GM21515 (cell line): ENCODE data around the gene PNMA6E.
"Not testable (repeated sequence)": the region's sequence is repeated elsewhere in the genome, so short reads cannot be mapped to it uniquely, and the experiment has no call there.

Source experiments
- ATAC-seq: cut with Tn5 transposase; IDR thresholded peaks from one replicate; pipeline ENCODE4 v1.9.1; 2021; ENCODE audit not compliant: unreplicated experiment

Gene PNMA6E

DNA sequence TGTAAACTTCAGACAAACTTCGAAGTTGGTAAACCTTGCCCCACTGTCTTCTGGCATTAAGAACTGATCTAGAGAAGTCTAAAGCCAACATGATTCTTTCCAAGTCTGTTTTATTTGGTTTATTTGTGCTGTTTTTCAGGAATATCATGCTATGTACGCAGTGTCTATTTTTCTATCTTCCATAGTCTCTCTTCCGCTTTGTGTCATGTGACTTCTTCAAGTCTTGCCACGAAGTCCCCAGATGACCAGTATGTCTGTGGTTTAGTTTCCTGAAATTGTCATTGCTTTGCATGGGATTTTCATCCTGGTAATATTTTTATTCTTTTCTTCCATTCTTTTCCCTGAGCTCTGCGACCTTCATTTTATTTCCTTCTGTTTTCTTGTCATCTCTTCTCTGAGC lies 15.1 kb downstream of the PNMA6E start:
- ATAC-seq = no peak

DNA sequence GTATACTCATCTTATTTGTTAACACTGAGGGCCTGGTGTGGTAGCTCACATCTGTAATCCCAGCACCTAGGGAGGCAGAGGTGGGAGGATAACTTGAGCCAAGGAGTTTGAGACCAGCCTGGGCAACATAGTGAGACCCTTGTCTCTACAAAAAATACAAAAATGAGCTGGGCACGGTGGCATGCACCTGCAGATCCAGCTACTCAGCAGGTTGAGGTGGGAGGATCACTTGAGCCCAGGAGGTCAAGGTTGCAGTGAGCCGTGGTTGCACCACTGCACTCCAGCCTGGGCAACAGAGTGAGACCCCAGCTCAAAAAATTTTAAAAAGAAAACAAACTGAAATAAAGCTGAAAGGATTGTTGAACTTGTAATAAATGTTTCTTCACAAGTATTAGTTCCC lies 16.2 kb downstream of the PNMA6E start:
- ATAC-seq = not testable (repeated sequence)

DNA sequence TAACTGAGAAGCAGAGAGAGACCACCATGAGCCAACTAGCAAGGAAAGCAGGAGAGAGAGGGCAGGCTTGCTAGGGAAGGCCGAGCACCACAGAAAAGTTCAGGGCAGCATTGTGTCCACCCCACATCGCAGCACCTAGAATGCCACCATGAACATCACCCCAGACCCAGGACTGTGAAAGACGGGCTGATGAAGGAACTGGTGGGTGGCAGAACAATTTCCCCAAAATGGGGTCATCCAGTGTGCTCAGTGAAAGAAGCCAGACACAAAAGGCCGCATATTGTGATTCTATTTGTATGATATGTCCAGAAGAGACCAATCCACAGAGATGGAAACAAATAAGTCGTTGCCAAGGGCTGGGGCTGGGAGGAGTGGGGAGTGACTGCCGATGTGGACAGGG lies 16.8 kb downstream of the PNMA6E start:
- ATAC-seq = no peak

DNA sequence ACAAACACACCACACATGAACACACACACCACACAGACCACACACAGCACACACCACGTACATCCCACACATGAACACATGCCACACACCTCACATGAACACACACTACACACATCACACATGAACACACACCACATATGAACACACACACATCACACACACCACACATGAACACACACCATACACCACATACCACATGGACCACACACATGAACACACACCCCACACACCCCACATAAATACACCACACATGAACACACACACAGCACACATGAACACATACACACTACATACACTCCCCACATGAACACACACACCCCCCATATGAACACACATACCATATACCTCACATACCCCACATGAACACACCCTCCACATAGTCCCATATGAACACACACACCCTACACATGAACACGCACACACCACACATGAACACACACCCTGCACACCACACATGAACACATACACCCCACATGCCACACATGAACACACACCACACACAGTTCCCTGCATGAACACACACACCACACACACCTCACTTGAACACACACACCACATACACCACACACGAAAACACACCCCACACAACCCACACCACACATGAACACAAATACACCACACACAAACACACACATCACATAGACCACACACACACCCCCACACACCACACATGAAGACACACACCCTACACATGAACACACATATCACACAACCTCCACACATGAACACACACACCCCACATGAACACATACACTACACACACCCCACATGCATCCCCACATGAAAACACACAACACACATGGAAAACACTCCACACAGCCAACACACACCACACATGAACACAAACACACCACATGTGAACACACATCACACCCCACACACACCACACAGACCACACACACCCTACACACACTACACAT lies 18.3 kb downstream of the PNMA6E start:
- no peak for ATAC-seq

DNA sequence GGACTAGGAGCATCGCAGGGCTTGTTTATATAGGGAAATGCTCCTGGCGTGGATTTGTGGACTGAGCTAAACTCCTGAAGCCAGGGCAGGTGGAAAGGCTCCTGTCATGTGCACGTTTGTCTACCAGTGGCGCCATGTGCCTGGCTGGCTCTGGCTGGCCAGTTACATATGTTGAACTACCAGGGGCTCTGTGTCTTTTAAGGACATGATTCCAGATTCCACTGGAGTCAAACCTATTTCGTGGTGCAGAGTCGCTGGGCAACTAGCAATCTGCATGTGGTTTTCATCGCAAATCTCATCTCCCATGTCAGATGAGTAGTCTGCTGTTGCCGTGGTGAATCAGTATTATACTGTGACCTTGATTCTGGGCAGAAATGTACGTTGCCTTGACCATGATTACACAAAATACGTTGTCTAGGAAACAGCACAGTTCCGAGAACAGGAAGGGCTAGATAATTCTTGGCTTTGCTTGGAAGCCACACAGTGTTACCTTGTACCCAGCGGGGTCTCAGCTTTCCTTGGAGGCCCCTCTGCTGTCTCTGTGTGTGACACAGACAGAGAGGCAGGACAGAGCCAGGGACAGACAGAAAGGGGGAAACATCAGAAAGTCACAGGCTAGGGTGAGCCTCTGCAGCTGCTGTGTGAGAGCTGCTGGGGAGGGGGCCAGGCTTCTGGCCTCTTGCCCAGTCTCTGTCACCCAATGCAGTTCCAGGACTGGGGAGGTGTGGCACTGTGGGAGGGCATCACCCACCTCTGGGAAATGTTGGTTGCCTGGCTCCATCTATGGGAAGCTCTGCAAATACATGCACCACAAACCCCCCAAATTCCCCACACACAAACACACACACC lies 19.2 kb downstream of the PNMA6E start:
- ATAC-seq = no peak

DNA sequence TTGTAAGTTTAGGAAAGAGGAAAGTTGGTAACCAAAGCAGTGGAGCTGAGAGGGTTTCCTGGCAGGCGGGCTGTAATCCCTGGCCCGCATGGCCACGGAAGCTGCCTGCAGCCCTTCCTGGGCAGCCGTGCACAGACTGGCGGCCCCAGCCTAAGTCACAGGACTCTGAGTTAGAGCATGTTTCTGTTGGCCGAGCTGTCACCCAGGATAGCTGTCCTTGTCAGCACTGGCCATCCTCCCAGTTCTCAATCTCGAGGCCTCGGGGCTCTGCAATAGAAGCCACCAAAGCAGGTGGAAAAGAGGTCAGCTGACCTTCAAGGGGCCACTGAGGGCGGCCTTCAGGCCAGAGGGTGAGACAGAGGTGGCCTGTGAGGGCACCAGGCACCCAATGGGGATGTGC lies 20.5 kb downstream of the PNMA6E start:
- no peak for ATAC-seq

DNA sequence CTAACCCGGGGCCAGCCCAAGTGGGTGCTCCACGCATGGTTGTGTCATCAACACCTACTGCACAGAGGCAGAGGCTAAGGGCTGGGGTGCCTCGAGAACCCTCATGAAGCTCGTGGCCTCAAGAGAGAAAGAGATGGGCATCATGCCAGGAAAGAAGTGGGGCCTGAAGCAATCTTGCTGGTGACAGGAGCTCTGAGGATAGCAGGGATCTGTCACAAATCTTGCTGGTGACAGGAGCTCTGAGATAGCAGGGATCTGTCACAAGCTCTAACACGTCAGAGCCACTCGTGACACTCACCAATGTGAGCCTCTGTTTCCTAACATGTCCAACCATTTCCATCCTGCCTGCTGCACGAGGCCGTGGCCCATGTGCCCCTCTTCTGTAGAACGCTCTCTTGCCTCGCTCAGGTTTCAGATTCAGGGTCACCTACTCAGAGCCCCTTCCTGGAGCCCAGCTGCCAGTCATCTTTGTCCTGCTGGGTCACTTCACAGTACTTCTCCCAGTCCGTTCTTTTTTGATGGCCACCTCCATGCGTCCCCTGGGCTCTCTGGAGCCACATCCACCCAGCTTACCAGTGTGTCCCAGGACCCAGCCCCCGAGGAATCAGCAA lies 21.1 kb downstream of the PNMA6E start:
- no peak for ATAC-seq

DNA sequence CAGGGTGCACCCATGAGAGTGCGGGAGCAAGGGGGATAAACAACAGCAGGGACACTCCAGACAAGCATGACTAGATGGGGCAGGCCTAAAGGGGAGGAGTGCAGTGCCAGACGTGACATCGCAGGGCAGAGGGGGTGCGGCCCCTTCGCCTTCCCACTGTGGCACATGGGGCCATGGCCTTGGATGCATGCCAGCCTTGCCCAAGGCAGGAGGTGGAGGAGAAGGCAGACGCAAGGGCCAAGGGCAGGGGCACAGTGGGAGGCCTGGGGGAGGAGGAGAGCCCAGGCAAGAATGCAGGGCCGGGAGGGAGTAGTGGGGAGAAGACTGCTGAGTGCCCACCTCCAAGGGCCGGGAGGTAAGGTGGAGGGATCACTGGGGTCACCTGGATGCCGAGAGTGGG lies 21.6 kb downstream of the PNMA6E start:
- ATAC-seq = no peak

DNA sequence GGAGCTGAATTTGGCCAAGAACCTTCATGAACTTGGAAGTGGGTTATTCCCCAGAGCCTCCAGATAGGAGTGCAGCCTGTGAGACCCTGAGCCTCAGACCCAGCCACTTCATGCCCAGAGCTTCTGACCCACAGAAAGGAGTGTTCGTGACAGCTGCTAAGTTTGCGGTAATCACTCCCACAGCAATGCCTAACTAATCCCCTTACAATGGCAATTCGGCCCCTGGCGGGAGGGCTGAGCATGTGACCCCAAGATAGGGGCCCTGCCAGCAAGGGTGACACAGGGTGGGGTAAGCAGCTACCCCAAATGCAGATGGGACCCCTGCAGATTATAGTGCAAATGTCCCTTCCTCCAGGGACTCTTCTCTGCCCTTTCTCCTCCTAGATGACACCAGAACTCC lies 22.5 kb downstream of the PNMA6E start:
- ATAC-seq = no peak

DNA sequence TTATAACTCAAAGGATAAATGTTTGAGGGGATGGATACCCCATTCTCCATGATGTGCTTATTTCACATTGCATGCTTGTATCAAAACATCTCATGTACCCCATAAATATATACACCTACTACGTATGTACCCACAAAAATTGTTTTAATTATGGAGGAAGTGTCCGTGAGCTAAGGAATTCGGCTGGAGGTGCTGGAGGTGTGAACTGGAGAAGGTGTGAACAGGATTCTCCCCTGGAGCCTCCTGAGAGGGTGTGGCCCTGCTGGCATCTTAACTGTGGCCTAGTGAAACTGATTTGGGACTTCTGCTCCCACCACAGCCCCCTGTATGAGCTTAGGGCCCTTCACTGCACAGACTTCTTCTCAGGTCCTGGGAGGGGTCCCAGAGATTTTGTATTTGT lies 23.4 kb downstream of the PNMA6E start:
- no peak for ATAC-seq

DNA sequence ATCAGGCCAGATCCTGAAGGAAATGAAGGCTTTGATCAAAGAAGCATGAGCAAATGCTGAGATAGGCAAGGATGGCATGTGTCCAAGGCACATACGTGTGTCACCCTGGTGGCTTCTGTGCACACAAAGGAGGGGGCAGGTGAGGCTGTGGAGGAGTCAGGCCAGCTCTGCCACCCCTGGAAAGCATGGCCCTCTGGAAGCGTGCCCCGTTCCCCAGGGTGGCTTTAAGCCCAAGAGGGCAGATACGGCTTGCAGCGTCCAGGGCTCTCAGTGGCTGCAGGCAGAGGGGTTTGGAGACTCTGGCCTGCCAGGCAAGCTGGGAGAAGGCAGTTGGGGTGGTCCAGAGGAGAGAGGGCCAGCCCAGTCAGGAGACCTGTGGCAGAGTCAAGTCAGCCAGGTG lies 25.6 kb downstream of the PNMA6E start:
- ATAC-seq = no peak

DNA sequence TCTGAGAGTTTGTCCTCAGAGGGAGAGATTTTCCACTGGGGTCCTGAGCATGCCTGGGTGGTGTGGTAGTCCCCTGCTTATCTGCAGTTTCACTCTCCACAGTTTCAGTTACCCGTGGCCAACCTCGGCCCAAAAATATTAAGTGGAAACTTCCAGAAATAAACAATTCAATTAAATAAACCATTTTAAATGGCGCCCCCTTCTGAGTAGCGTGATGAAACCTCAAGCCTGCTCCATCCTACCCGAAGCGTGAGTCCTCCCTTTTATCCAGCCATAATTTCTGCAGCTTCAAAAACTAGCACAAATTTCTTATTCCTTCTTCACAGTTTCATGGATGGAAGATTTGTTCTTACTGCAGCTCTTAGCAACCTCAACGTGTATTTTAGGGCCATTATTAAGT lies 26.7 kb downstream of the PNMA6E start:
- ATAC-seq = no peak

DNA sequence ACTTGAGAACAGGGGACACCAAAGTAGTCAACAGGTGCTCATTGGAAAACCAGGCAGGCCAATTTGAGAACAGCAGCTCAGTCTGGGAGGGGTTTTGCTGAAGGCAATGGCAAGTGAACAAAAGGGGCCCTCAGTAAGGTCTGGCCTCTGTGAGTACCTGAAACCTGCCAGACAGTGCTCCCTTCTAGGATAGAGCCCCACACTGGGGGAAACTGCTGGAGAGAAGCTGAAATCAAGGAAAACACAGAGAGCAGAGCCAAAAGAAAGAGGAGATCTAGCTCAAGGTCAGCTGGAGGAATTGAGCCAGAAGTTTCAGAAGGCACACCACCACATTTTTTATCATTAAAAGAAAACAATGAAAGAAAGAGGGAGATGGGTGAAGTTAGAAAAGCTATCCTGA lies 28.2 kb downstream of the PNMA6E start:
- no peak for ATAC-seq

DNA sequence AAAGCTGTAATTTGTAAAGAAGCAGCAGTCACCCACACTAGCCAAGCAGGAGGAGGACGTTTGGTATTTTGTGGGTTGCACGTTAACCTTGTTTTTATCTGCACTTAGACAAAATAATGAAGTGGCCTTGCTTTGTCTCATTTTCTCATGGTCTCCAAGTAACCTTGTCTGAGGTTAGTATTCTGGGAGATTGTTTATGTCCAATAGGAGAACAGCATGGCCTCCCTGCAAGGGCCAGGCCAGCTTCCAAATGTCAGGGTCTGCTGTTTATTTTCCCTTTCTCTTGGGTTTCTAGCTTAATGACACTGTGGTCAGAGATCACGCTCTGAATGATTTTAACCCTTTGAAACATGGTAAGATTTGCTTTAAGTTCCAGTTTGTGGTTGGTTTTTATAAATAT lies 29.9 kb downstream of the PNMA6E start:
- ATAC-seq = no peak

DNA sequence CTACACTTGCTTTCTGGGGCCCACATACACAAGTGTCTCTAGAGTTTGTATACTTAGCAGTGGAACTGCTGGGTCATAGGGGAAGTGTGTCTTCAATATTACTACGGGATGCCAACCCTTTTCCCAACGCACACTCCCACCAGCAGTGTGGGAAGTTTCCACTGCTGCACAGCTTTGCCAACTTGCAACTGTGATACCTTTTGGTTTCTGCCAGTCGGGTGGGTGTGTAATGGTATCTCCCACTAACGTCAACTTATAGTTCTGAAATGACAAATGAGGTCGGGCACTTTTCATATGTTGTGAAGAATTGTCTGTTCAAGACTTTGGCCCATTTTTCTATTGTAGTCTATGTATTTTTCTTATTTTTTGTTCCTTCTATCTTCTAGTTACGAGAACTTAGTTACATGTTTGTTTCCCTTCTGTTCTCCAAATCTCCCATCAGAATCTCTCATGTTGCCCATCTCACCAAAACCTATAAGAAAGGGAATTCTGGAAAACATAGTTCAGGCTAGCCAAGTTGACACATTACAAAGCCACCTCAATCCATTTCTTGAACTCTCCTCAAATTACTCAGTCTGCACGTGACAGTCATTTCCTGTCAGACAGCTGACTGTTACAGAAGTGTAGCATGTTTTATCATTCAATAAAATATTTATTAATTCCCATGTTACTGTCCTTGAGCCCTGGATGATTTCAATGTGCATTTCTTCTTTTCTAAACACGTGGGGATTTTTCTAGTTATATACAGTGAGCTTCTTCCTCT lies 30.7 kb downstream of the PNMA6E start:
- no peak for ATAC-seq

DNA sequence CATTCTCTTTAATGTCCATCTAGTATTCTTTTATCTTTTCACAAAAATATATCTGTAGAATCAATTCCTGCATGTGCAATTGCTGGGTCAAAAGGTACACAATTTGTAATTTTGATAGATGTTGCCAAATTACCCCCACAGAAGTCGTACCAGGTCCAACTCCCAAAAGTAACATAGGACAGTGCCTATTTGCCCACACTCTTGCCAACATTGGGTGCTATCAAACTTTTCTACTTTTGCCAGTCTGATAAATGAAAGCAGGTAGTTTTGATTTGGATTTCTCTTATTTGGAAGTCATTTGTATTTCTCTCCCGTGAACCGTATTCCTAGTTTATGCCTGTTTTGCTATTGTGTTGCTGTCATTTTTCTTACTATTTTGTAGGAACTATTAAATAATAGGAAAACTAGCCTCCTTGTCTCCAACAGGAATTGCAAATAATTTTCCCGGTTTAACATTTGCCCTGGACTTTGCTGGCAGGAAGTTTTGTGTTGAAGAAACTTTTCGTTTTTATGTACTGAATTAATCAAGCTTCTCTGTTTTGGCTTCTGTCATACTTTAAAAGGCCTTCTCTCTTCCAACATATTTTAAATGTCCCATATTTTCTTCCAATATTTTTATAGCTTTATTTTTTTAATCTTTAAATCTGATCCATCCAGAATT lies 34.1 kb downstream of the PNMA6E start:
- ATAC-seq = no peak

DNA sequence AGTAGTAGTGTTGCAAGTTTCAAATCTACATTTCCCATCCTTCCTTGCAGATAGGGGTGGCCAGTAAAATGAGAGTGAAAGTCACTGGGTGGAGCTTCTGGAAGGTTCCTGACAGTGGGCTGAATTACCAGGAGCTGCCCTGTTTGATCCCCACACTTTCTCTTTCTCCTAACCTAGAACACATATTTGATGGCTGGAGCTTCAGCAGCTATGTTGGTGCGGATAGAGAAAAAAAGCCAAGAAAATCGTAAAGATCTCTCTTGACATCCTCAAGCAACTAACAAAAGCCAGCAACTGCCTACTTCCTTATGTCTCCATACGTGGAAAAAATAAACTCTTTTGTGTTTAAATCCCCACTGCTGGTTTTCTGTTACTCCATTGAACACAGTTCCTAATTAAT lies 35.0 kb downstream of the PNMA6E start:
- ATAC-seq = no peak

DNA sequence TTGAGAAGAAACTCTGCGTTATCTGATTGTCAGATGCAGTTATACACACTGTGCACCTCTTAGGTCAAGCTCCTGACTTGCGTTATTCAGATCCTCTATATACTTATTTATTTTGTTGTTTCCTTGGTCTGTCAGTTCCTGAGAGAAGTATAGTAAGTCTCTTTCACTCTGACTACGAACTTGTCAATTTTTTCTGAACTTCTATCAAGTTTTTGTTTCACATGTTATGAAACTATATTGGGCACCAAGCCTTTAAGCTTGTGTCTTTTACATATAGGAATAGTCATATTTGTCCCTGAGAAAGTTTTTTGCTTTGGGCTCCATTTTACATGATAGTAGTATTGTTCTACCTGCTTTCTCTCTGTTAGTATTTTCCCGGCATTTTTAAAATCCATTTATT lies 35.5 kb downstream of the PNMA6E start:
- no peak for ATAC-seq

DNA sequence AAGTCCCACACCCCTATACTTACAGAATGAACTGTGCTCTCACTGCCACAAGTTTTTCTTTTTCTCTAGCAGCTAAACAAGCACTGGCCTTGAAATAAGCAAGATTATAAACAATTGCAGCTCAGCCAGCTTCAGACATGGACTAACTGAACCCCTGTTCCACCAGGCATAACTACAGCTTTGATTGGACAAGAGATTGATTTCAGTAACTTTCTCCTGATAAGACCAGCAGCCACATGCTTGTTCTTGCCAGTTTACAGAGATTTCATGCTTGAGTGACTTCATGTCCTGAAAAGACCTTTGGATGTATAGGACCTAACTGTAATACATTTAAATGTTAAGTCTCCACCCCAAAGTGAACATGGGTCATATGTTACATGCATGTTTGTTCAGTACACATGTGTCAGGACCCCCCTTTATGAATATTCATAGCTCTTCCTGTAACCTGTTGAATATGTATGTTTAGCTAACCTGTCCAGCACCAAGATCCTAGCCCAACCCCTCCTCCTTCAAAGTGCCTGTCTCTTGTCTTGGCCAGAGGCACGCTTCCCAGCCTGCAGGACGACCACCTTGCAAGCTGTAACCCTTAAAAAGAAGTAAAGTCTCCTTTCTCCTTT lies 39.3 kb downstream of the PNMA6E start:
- no peak for ATAC-seq

DNA sequence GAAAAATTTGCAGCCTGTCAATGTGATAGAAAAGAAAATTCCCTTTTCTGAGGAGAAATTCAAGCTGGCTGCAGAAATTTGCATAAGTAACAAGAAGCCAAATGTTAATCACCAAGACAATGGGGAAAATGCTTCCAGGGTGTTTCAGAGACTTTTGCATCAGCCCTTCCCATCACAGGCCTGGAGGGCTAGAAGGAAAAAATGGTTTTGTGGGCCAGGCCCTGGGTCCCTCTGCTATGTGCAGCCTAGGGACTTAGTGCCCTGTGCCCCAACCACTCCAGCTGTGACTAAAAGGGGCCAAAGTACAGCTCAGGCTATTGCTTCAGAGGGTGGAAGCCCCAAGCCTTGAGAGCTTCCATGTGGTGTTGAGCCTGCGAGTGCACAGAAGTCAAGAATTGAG lies 43.3 kb downstream of the PNMA6E start:
- ATAC-seq = no peak
